NCI-H2107 treated with DMSO at 0.1 percent for 48 hours (cell line): ENCODE measurements around the gene FBXL7.

Experiments
- DNase-seq: peaks from one replicate; lab custom pipeline; 2025; ENCODE audit not compliant: unreplicated experiment; lab: John Stamatoyannopoulos, UW

FBXL7 gene

DNA sequence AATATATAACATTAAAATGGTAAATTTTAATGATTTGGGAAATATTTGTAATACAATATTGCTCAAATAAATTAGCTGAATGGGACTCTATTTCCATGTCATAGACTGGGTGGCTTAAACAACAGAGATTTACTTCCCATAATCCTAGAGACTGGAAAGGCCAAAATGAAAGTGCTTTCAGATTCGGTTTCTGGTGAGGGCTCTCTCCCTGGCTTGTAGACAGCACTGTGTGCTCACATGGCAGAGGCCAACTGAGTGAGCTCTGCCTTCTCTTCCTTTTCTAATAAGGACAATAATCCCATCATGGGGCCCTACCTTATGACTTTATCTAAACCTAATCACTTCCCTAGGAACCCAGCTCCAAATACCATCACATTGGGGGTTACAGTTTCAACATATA lies 483.4 kb downstream of the FBXL7 start:
- no peak for DNase-seq
